ENCODE data around the gene VPS4A.
A peak's percentile ranks its signal among the peaks of the same experiment; 100 is the strongest.
"Not testable (repeated sequence)": the region's sequence is repeated elsewhere in the genome, so short reads cannot be mapped to it uniquely, and the experiment has no call there.

Gene VPS4A

DNA sequence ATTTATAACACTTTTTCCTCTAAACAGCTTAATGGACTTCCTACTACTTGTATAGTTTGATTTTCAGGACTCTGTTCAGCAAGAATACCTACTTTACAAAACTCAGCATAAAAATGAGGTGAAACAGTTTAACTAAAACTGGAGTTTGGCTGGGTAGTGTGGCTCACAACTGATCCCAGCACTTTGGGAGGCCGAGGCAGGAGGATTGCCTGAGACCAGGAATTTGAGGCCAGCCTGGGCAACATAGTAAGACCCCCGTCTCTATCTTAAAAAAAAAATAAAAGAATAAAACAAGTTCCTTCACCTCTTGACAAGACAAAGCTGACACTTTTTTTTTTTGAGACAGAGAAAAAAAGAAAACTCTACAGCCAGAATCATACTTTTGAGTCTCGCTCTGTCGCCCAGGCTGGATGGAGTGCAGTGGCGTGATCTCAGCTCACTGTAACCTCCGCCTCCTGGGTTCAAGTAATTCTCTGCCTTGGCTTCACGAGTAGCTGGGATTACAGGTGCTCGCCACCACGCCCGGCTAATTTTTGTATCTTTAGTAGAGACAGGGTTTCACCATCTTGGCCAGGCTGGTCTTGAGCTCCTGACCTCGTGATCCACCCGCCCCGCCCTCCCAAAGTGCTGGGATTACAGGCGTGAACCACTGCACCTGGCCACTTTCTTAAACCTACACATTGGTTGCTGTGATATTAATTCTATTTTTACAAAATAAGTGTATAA, 16.6 kb downstream of the VPS4A start:
- DNase-seq (ENCODE audit: low spot score): no peak

DNA sequence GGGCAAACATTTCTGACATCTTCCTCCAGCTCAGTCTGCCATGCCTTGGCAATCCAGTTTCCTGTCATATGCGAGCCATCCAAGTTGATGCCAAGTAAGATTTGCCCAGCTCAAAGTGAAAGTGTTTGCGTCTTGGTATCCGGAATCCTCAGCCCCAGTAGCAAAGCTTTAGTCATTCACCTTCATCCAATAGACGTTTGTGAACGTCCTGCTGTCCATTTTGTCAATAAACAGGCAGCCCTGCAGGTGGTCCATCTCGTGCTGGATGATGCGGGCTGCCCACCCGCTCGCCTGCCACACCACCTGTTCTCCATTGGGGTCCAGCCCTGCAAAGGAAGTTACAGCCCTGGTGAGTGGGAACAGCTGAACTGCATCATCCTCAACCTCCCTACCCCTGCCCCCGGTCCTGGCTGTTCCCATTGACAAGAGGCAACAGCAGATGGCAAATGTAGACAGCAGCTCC, 17.7 kb downstream of the VPS4A start:
- DNase-seq (ENCODE audit: low spot score): no peak

DNA sequence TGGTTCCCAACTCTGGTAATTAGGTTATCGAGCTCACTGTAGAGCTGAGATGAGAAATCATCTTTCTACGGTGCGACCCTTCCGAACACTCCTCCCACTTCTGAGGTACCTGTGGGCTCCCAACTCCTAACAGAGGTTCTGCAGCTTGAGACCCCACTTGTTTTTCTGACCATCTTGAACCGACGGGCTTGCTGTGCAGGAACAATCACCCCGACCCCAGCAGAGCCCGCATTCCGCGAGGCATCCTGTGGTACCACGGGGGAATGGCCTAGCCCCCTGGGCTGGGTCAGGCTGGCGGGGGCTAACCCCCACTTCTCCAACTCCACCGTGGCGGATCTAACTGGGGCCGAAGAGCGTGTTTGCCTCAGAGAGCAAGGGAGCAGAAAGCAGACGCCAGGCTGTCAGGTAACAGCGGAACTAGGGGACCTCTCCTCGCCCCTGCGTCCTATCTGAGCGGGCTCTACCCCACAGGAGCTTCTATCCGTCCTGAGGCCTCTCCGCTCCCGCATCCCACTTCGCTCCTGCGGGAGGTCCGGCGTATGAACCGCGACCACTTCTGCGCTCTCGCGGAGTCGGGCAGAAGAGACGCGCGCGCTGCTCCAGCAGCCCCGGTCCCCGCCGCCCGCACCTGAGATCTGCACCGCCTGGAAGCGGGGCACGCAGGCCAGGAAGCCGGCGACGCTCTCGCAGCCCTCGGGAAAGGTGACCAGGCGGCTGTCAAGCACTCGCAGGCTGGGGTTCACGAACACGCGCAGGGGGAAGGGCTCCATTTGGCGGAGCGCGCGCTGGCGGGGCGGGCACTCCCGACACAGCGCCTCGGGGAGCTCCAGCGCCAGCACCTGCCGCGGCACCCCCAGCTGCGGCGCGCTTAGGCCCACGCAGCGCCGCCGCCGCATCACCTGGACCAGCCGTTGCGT, 18.5 kb downstream of the VPS4A start:
- no peak for DNase-seq (ENCODE audit: low spot score)

DNA sequence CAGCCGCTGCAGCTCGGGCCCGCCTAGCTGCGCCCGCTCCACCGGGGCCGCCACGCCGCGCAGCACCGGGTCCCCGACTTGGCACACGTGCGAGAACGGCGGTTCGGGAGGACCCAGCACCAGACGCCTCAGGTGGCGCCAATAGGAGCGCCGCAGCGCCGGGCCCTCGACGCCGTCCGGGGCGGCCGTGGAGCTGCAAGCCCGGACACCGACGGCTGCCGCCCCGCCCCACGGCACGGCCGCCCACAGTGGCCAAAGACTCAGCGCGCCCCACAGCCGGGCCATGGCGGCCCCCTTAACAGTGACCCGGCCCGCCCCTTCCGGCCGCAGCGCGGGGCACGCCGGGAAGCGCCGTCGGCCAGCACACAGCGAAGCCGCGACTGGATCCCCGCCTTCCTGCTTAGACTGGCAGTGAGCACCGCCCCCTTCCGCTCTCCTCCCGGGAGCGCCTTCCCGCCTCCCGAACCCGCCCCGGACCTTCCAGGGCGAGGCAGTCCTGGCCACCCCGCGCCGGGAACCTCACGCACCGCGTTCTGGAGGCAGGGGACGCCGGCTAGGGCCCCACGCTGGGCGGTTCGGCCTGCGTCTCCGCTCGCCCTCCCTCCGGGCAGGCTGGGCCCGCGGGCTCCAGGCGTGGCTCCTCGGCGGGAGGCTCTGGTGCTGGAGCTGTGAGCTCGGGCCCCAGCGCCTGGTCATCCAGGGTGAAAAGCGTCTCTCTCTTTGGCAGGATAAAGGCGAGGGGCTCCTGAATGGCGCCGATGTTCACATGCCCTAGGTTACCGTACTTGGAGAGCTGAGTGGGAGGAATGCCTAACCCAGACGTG, 19.3 kb downstream of the VPS4A start, which contains the start of gene PDF:
TSS of gene PDF (minus strand) at position 303 of the 824 bp plus-strand sequence. CDS start at position 285, 18 bp downstream.
- peak; percentile 91 for DNase-seq (ENCODE audit: low spot score)

DNA sequence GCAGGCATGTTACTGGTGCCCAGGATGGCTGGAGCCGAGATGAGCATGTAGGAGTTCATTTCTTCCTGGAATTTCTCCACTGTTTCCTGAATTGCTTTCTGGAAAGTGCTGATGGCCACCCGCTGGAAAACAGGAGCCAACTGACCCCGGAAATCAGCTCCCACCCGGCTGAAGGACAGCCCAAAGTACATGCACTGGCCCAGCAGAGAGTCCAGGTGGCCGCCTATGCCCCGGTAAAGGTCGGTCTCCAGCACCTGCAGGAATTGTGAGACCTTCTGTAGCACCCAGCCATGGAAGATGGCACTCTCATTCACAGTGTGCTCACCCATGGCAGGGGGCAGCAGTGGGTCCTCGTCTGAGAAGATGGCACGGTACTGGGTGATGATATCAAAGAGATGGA, 23.5 kb downstream of the VPS4A start:
- DNase-seq (ENCODE audit: low spot score): no peak

DNA sequence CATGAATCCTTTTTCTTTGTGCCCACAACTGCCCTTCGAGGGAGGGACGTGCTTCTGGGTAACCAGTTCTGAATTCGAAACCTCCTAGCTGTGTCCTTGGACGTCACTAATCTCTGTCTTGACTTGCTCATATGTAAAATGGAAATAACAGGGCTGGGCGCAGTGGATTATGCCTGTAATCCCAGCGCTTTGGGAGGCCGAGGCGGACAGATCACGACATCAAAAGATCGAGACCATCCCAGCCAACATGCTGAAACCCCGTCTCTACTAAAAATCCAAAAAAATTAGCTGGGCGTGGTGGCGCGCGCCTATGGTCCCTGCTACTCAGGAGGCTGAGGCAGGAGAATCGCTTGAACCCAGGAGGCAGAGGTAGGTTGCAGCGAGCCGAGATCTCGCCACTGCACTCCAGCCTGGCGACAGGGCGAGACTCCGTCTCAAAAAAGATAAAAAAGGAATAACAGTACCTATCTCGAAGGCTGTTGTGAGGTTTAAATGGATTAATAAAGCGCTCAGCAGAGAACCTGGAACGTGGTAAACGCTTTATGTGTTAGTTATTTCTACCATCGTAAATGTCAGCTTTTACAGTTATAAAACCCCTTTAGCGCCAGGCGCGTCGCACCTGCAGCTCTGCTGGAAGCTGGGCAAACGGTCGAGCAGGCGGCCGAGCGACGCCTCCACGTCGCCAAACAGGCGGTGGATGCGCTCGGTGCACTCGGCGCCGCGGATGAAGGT, 27.6 kb downstream of the VPS4A start:
- no peak for DNase-seq (ENCODE audit: low spot score)

DNA sequence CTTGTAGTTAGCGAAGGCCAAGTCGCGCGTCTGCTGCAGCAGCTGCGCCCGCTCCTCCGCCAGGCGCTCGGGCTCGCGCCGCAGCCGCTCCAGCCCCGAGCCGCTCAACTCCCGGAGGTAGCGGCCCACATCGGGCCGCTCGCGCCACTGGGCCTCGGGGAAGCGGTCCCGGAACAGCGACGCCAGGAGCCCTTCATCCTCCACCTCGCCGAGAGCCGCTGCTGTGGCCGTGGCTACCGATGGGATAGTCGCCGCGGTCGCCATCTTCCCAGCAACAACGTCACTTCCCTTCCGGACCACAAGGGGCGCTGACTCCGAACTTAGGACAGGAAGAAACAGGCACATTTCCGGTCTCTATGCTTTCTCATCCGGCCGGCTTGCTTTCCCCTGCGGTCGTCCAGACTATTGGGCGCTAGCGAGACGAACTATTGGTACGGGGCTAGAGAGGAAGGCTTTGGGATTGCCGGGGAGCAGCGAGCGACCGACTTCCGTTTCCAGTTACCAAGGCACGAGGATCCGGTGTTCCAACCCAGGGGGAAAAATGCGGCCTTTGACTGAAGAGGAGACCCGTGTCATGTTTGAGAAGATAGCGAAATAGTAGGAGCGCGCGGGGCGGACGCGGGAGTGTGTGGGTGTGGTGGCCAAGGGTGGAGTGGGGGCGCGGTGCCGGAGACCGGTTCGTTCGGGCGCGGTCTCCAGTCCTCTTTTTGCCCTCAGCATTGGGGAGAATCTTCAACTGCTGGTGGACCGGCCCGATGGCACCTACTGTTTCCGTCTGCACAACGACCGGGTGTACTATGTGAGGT, 28.3 kb downstream of the VPS4A start, which contains the start of the genes COG8 and NIP7:
TSS of gene COG8 (minus strand) at position 276 of the 806 bp plus-strand sequence. CDS start at position 264, 12 bp downstream.
TSS of gene NIP7 (plus strand) at position 484 of the 806 bp plus-strand sequence. CDS start at position 542, 58 bp downstream.
- DNase-seq (ENCODE audit: low spot score): peak; percentile 98

DNA sequence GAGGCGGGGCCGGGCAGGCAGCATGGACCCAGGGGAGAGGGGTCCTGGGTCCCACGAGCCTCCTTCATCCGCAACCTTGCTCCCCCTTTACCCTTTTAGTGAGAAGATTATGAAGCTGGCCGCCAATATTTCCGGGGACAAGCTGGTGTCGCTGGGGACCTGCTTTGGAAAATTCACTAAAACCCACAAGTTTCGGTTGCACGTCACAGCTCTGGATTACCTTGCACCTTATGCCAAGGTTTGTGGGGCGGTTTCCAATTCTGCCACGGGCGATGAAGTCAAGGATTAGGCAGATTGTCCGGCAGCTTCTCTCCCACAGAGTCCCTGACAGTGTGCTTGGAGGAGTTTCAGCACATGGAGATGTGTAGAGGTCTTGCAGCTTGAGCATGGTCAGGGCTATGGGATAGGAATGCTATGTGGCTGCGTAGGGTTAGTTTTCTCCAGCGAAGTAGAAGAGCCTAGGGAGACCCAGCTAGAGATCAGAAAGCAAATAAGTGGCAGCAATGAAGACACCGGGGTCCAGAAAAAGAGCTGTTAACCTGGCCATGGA, 29.0 kb downstream of the VPS4A start:
- no peak for DNase-seq (ENCODE audit: low spot score)

DNA sequence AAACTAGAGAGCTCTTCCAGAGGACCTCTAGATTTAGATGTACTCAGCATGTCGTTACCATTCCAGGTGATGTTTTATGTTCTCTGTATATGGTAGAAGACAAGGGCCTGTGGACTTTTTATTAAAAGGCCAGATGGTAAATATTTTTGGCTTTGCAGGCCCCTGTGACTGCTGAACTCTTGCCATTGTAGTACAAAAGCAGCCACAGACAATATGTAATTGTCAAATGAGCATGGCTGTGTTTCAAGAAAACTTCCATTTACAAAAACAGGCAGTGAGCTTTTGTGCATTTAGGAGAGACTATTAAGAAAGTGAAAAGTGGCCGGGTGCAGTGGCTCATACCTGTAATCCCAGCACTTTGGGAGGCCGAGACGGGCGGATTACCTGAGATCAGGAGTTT, 33.0 kb downstream of the VPS4A start:
- peak; percentile 72 for DNase-seq (ENCODE audit: low spot score)

DNA sequence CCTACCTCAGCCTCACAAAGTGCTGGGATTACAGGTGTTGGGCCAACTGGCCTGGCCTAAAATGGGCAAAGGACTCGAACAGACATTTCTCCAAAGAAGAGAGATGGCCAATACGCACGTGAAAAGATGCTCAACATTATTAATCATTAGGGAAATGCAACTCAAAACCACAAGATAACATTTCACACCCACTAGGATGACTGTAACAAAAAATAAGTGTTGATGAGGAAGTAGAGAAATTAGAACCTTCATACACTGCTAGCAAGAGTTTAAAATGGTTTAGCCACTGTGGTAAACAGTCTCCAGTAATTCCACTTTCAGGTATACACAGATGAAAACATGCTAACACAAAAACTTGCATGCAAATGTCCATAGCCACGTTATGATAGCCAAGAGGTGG, 34.8 kb downstream of the VPS4A start:
- DNase-seq (ENCODE audit: low spot score): no peak

DNA sequence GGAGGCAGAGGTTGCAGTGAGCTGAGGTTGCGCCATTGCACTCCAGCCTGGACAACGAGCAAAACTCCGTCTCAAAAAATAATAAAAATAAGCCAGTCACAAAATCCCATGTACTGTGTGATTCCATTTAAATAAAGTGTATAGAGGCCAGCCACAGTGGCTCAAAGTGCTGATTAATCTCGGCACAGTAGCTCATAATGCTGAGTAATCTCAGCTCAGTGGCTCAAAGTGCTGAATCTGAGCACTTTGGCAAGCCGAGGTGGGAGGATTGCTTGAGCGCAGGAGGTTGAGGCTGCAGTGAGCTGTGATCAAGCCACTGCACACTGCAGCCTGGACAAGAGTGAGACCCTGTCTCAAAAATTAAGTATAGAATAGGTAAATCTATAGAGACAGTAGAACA, 35.5 kb downstream of the VPS4A start:
- no peak for DNase-seq (ENCODE audit: low spot score)

DNA sequence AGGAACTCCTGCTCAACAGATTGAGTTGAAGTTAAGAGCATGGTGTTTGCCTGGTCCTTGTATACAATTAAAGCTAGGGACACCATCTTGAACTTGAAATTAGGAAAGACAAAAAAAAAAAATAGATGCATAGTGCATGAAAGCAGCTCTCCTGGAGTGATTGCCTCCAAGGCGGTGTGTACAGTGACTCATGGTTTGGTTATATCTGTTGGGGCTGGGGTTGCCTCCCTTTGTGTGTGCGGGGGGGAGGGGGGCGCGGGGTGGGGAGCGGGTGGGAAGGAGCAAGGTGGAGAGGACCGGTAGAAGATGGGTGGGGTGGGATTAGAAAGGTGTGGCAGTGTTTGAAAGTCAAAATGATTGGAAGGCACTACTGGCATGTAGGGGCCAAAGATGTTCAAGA, 37.1 kb downstream of the VPS4A start:
- no peak for DNase-seq (ENCODE audit: low spot score)

DNA sequence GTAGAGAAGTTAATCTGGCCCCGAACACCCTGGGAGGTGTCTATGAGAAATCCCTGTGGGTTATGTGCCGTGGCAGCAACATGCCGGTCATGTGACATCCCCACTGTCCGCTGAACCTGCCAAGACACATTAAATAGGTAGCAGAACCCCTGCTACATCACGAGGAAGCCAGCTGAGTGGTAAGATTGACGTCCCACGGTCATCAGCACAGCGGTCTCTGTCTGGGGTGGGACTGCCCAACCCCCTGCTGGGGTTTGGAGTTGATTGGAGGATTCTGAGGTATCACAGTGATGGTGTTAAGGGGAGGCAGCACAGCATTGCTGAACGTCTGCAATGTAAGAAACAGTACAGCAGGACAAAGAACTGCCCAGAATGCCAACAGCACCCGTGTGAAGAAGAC, 38.4 kb downstream of the VPS4A start:
- DNase-seq (ENCODE audit: low spot score): no peak

DNA sequence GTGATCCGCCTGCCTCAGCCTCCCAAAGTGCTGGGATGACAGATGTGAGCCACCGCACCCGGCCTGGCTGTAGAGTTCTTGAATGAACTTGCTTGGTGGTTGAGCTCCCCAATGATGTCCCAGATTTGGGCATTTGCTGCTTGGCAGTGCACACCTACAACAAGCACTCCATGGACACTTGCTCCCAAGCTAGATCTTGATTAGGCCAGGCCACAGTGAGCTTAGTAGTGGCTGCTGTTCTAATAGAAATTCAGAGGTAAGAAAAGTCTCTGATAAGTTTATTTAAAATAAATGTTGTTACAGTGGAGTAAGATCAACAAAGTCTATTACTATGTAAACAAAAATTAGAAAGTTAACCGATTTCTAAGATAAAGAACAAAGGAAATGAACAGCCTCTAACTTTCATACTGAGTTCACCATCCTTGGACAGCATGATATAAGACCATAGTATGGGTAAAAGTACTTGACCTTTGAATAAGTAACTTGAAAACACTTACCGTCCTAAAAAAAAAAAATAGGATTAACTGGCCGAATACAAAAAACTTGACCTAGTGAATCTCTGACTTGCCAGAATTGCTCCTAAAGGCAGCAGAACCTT, 39.5 kb downstream of the VPS4A start:
- DNase-seq (ENCODE audit: low spot score): no peak

DNA sequence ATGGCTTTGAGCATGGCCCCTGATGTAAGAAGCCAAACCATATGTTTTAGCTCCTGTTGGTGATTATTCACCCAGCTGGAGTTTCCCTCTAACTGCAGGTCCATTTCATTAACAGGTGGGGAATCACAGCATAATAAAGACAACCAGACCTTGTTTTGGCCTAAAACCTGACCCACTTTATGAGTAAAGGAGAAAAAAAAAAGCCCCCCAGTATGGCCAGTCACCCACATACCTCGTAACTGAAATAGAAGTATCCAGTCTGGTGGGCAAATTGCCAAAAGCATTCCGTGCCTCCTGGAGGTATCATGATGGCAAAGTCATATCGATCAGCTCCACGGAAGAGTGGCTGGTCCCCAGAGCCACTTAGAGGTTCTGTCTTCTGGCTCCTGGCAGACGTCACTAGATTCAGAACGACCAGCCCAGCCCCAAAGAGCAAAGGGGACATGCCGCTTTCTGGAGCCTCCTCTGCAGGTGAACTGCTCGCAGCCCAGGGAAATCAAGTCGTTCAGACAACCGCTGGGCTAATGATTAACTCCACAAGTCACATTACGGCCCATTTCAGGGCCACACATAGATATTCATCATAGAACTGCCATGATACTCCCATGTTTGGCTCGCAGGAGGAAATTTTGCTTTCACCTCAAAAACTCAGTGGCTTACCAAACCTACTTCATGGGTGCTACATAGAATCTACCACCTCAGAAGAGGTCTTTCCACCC, 40.3 kb downstream of the VPS4A start, which contains the start of gene TMED6:
TSS of gene TMED6 (minus strand) at position 478 of the 719 bp plus-strand sequence. CDS start at position 445, 33 bp downstream.
- DNase-seq (ENCODE audit: low spot score): no peak

DNA sequence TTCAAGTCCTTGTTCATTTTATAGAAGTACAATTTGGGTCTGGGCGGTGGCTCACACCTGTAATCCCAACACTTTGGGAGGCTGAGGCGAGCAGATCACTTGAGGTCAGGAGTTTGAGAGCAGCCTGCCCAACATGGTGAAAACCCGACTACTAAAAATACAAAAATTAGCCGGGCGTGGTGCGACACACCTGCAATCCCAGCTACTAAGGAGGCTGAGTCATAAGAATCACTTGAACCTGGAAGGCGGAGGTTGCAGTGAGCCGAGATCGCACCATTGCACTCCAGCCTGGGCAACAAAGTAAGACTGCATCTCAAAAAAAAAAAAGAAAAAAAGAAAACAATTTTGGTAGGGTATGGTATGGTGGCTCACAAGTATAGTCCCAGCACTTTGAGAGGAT, 48.9 kb downstream of the VPS4A start:
- DNase-seq (ENCODE audit: low spot score): not testable (repeated sequence)

DNA sequence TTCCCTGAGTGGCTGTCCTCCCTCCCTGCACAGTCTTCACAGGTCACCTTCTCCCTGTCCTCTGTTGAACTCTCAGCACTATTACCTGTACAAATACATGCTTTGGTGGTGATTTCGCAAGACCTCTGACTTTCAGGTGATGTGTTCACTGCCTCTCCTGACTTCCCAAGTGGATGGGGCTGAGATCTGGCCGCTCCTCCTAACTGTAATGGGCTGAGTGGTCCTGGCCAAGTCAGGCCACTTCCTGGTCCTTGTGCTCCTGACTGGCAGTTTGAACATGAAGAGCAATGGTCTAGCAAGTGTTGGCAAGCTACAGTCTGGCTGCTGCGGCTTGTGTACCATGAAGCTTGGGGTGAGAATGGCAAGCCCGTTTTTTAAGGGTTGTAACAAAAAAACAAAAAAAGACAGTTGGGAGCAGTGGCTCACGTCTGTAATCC, 52.1 kb downstream of the VPS4A start:
- no peak for DNase-seq (ENCODE audit: low spot score)

DNA sequence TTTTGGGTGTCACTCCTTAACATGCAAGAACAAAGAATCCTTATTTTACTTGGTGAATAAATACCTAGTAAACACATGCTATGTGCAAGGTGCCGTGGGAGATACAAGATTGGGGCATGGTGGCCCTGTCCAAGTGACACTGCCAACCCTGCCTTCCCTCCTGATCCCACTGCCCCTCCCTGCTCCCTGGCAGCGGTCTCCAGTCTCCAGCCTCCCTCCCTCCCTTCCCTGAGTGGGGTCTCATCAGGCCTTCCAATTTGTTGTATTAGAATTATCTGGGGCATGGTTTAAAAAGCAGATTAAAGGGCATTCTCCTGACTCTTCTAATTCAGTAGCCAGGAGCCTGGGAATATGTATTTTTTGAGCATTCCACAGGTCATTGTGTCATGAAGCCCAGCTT, 52.9 kb downstream of the VPS4A start:
- DNase-seq (ENCODE audit: low spot score): no peak

DNA sequence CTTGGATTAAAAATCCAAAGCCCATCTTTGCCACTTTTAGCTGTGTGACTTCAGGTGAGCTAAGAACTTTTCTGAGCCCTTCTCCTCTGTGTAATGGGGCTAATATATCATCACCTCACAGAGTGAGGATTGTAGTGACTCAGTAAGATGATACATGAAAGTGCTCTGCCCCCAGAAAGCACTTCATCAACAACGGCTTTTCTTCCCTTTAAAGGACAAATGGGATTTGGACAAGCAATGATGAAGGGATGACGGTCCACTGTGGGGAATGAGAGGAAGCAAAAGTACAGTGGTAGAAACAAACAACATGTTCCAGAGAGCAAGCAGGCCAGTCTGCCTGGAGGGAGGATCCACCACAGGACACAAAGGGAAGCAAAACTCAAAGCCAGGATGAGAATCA, 54.8 kb downstream of the VPS4A start:
- no peak for DNase-seq (ENCODE audit: low spot score)

All from pons (tissue), 1 donor.